ENCODE measurements around the gene TMIE. TPM values are rescaled to one million over a fixed set of nuclear protein-coding genes. Genes with fewer than 3 reads are reported as not detected.

Gene TMIE
- total RNA-seq, 1 donor from 2014 or later: 0.51 TPM

DNA sequence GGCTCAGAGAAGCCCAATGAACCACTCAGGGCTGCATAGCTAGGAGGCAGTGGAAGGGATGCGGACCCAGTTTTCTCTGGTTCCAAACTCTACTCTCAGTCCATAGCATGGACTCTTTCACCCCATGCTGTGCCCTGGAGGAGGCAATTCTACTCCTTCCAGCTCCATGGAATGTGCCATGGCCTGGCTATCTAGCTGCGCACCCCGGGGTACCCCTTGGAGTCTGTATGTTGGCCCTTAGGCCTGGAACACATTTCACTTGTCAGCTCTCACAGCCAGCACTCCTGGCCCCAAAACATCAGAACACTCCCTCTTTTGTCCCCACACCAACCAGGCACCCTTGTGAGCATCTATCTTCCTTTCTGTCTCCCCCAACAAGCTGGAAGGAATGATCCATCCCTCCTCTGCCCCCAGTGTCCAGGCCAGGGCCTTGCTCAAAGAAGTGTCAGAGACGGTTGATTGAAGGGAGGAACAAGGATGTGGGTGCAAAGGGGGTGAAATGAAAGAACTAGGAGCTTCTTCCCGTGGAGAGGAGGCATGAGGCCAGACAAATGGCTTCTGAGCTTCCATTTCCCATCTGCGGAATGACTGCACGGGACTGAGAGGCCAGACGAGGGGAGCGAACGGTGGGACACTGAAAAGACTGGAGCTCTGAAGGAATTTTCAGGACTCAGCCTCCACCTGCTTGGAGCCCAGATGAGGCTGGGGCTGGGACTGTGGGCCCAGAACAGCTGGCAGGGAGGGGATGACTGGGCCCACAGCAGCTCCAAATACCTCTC, 13.7 kb downstream of the TMIE start:
- DNase-seq (ENCODE audit: low spot score): peak; percentile 43
- intact Hi-C loops (cut with DNase I): no loop called here

DNA sequence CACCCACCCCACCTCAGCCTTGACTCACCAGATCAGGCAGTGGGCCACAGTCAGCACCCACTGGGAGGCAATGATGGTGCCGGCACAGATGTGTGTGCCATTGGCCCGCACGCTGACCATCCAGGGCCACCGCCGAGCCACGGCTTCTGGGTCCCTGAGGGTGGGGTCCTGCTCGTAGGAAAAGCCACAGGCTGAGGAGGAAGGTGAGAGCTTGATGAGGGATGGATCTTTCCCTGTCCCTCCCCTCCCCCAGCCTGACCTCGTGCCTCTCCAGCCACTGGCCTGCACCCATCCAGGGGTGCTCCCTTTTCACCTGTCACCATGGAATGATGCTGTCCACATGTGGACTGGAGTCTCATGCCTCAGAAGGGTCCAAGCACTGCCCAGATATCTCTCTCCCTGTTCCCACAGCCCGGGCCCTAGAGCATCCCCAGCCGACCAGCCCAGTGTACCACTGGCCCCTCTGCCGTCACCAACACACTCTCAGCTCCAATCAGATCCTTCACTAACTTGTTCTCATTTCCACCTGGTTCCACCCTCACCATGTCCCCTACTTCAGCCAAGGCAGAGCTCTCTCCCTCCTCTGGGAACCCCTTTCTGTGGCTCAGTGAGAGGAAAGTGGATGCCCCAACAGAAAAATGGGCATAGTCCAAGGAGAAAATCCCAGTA, 14.4 kb downstream of the TMIE start:
- intact Hi-C loops (cut with DNase I): no loop called here
- peak; percentile 69 for DNase-seq (ENCODE audit: low spot score)

- peak; percentile 38 for DNase-seq (ENCODE audit: low spot score)
- intact Hi-C loops (cut with DNase I): no loop called here
Measured at GRCh38 chr3:46716461-46717441, 15.6 kb downstream of the TMIE start.

DNA sequence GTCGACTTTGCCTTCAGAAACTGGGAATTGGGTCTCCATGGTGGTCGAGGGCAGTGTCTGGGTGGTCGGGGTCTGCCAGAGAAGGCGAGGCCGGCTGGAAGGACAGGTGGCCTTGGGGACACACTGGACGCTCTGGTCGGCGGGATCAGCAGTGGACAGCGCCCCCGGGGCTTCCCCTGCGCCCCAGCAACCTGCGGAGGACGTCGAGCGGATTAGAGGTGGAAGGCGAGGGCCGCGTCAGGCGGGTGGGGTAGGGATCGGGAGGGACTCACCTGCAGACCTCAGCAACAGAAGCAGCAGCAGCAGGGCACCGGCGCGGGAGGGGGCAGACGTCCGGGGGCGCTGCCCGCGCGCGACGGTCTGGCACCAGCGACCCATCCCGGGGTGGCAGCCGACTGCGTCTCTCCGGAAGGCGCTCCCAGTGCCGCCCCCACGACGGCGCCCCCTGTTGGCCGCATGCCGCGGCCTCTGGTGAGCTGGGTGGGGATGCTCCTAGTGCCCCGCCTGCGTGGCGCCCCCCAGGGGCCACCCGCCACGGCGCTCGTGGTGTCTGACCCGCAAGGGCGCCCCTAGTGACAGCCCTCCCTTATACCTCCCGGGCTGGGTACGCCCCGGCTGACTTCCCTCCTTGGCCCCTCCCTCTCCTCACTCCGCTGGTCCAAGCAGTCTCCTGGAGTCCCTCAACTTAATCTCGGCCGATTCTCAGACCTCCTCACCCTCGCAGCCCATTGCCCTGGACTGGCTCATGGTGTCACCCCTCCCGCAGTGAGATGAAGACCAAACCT, 16.4 kb downstream of the TMIE start, which contains the start of gene PRSS50:
Gene PRSS50, minus strand, starts transcription at position 423 of the 785 bp plus-strand sequence. Its CDS starts 45 bp downstream, at position 378.
- DNase-seq (ENCODE audit: low spot score): peak; percentile 68
- intact Hi-C loops (cut with DNase I): no loop called here

- intact Hi-C loops (cut with DNase I): no loop called here
- peak; percentile 53 for DNase-seq (ENCODE audit: low spot score)
Measured at GRCh38 chr3:46719044-46719565, 17.9 kb downstream of the TMIE start.

- intact Hi-C loops (cut with DNase I): no loop called here
- peak; percentile 58 for DNase-seq (ENCODE audit: low spot score)
Measured at GRCh38 chr3:46719735-46720271, 18.6 kb downstream of the TMIE start.

DNA sequence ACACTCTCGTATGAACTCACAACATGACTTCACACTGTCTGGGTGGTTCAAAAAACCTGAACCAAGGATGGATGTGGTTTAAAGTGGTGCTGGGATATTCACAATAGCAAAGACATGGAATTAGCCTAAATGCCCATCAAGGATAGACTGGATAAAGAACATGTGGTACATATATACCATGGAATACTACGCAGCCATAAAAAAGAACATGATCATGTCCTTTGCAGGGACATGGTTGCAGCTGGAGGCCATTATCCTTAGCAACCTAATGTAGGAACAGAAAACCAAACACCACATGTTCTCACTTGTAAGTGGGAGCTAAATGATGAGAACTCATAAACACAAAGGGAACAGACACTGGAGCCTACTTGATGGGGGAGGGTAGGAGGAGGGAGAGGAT, 19.8 kb downstream of the TMIE start:
- intact Hi-C loops (cut with DNase I): no loop called here
- DNase-seq (ENCODE audit: low spot score): no peak

DNA sequence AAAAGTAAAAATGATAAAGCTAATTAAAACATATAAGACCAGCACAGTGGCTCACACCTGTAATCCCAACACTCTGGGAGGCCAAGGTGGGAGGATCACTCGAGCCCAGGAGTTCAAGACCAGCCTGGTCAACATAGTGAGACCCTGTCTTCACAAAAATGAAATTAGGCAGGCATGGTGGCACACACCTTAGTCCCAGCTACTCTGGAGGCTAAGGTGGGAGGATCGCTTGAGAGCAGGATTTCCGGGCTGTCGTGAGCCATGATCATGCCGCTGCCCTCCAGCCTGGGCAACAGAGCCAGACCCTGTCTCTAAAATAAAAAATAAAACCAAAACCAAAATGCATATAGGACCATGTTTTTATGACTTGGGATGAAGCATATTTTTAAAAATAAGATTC, 21.3 kb downstream of the TMIE start:
- DNase-seq (ENCODE audit: low spot score): no peak
- intact Hi-C loops (cut with DNase I): no loop called here

DNA sequence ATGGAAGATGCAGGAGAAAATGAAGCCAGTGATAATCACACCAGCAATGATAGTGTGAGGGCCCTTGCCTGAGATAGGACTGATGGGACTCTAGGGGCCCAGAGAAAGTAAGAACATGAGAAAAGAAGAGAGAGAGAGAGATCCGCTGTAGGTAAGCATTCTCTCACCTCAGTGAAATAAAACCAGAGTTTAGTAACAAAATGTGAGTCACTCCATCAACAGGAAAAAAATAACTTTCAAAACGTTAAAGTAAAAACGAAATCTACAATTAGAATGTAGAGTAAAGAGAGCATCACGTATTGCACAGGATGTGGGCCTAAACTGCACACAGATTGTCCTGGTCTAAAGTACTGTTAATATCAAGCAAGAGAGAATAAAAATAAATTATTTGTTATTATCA, 23.2 kb downstream of the TMIE start:
- DNase-seq (ENCODE audit: low spot score): no peak
- intact Hi-C loops (cut with DNase I): no loop called here

DNA sequence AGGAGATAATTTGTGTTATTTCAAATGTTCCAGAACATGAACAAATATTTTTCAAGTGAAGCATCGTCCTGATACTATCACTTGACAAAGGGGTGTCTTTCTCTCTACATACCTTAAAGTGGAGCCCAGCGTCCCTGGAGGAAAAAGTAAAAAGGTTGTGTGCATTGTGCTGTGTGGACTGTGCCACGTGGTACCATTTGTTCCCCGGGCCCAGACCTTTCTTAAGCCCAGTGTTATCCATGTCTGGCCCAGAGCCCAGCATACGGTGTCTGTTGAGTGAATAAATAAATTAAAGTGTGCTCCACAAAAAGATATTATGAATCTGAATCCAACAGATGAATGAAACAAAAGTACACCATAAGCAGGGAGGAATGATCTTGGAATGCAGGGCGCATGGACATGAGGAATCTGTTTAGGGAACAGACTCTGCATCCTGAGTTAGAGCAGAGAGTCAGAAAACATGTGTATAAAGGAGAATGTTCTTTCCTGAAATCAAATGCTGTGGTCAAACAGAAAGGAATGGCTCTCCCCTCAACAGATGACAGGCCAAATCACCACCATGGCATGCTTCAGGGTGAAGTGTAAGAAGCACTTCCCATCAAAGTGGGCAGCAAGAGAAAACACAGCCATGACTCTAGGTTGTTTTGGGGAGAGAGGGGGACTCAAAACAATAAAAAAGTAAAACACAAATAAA, 24.6 kb downstream of the TMIE start:
- no peak for DNase-seq (ENCODE audit: low spot score)
- intact Hi-C loops (cut with DNase I): no loop called here

GRCh38 chr3:46729038-46729437, 27.8 kb downstream of the TMIE start:
- intact Hi-C loops (cut with DNase I): no loop called here
- DNase-seq (ENCODE audit: low spot score): peak; percentile 27

DNA sequence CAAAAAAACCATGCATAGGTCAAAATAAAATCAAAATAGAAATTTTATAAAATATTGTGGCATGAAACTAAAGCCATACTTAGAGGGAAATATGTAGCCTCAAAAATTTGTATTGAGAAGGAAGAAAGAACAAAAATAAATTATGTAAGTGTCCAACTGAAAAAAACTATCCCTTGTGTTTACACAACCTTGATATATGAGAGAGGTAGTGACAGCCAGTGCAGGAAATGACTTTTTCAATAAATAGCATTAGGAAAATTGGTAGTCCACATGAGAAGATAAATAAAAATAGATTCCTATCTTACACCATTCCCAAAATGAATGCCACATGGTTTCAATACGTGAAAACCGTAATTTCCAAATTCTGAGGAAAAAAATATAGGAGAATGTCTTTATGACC, 29.6 kb downstream of the TMIE start:
- intact Hi-C loops (cut with DNase I): no loop called here
- no peak for DNase-seq (ENCODE audit: low spot score)

GRCh38 chr3:46731795-46732194, 30.6 kb downstream of the TMIE start:
- intact Hi-C loops (cut with DNase I): no loop called here
- DNase-seq (ENCODE audit: low spot score): no peak

DNA sequence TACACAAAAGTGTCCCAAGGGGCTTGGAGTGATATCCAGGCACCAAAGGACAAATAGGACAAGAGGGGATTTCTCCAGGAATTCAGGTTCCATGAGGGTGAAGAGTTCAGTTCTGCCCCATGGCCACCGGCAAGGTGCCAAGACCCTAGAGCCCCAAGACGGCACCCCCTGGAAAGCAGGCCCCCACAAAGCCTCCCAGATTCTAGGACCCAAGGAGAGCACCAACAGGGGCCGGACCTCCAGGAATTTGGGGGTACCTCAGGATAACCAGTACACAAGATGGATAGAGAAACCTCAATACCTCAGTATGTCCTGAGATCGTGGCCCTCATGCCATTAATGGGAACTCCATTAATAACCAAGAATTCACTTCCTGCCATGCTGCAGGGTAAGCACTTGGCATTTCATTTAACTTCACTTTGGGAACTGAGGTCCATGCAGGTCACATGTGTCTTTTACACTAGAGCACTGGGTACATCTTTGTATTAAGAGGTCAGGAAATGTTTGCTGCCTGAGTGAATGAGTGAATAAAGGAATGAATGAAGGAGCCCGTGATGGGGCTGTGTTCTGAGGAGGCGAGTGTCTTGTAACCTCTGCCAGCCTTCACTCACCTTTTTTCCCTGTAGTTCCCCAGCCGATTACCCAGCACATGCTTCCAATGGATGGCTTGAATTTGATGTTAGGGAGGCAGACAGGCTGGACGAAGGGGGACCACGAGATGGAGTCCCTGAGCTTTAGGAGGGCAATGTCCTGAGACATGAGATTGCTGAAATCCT, 32.0 kb downstream of the TMIE start:
- intact Hi-C loops (cut with DNase I): no loop called here
- peak; percentile 66 for DNase-seq (ENCODE audit: low spot score)

DNA sequence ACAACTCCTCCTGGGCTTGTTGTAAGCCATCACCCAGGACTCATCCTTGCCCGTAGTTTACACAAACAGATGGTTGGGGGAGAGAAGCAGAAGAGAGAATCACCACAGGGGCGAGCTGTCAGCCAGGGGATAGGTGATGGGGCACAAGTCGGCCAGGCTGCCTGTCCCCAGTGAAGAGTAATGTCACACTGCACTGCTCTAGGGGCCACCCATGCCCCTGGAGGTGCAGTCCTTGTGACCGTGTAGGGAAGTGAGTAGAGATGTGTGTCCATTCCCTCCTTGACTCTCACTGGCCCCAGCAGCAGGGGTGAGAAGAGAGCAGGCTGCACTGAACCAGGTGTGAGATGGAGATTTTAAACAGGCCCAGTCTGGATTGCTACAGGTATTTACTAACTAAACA, 33.6 kb downstream of the TMIE start:
- intact Hi-C loops (cut with DNase I): no loop called here
- peak; percentile 19 for DNase-seq (ENCODE audit: low spot score)

DNA sequence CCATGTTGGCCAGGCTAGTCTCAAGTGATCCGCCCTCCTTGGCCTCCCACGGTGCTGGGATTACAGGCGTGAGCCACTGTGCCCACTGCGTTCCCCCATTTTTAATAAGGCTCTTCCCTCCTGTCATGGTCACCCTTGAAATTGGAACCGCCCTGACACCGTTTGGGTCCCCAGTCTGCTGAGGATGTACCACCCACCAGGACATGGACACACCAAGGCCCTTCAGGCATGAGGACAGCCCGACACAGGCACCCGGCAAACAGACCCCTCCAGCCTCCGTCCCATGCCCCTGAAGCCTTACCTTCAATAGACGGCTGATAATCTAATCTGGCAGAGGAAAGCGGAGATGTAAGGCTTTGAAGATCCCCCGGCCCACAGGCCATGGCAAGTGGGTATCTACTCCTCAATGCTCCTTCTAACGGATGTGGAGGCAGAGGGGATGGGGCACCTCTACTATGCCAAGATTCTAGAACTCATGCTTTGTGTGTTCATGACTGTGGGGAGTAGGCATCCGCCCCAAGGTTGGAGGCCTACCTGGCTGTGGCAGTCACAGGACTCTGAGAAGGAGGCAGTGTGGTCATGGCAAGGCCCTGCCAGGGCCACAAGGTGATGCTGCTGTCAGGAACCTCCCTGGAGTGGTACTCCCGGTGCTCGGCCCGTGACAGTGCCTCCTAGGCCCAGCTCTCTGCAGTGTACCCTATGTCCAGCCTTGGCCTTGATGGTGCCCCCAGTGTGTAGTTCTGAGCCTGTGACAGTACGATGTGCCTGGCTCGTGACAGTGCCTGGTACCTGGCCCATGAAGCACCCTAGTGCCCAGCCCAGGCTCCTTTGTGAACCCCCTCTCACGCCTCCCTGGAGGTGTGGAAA, 35.0 kb downstream of the TMIE start:
- intact Hi-C loops (cut with DNase I): no loop called here
- DNase-seq (ENCODE audit: low spot score): peak; percentile 65
